Epithelial cell of esophagus (primary cell): Measurements from ENCODE around the gene OAT.

Experiments used
- DNase-seq: peaks from one replicate; pipeline ENCODE4 v3.0.0; 2010; ENCODE audit warnings: low read depth
- H3K4me3 ChIP-seq: 2 replicates; pipeline ENCODE4 v1.5.1; 2011; ENCODE audit warnings: mild to moderate bottlenecking, low read length, control low read depth
- TF ChIP-seq, protein P1 (sequence below): IDR thresholded peaks from 2 replicates; pipeline ENCODE4 v1.5.1; 2011; ENCODE audit warnings: low read depth, mild to moderate bottlenecking, low read length, control low read depth, inconsistent platforms; ENCODE audit not compliant: insufficient read depth; ENCODE audit errors: missing control alignments

Gene OAT

DNA sequence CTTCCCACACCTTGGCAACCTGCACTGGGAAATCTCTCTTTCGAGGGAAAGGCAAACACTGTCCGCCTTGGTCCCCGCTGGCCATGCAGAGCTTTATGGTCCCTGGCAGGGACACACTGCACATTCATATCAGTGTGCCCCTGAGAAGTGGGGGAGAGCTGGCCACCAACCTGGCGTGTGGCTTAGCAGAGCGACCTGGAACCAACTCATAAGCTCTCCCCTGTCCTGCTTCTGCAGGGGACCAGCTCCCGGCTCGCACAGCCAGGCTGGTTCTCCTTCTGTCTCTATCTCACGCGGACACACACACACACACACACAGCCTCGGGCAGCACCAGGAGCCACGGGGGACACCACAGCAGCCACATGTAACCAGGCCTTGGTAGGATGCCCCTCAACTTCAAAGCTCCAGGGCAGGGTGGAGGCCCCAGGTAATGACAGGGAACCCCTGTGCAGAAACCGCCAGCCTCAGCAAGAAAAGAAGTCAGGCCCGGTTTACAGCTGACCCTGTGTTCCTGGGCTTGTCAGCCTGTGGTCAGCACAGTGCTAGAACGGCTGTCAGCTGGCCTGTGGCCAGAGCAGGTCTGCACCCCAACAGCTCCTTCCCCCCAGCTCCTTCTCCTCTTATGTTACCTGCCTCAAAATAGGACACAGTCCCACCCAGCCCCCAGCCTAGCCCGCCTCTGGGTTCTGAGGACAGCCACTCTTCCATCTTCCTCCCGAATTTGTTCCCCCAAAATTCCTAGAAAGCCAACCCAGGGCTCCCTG is 69.3 kb downstream of the OAT start:
- H3K4me3 ChIP-seq: no peak overlapping the region
- TF ChIP-seq, protein P1, sequence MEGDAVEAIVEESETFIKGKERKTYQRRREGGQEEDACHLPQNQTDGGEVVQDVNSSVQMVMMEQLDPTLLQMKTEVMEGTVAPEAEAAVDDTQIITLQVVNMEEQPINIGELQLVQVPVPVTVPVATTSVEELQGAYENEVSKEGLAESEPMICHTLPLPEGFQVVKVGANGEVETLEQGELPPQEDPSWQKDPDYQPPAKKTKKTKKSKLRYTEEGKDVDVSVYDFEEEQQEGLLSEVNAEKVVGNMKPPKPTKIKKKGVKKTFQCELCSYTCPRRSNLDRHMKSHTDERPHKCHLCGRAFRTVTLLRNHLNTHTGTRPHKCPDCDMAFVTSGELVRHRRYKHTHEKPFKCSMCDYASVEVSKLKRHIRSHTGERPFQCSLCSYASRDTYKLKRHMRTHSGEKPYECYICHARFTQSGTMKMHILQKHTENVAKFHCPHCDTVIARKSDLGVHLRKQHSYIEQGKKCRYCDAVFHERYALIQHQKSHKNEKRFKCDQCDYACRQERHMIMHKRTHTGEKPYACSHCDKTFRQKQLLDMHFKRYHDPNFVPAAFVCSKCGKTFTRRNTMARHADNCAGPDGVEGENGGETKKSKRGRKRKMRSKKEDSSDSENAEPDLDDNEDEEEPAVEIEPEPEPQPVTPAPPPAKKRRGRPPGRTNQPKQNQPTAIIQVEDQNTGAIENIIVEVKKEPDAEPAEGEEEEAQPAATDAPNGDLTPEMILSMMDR: no peak

DNA sequence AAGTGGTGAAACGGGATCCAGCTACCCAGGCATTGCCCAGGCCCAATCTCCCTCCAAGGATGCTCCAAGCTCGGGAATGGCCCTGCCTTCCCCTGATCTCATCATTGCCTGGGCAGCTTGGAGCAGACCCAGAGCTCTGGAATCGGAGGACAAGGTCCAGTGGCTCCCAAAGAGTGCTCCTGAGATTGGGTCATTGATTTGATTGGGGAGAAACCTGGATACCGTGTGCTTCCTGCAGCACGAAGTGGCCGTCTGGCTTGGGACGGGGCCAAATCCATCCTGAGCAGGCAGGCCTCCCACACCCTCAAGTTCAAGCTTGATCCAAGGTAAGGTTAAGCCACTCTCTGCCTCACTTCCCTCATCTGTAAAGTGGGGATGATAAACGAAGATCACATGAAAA is 69.9 kb downstream of the OAT start:
- DNase-seq: no peak
- H3K4me3 ChIP-seq: no peak overlapping the region
- TF ChIP-seq, protein P1: no peak

More for the DNA sequence above, 69.3 kb downstream of the OAT start:
- DNase-seq: no peak

DNA sequence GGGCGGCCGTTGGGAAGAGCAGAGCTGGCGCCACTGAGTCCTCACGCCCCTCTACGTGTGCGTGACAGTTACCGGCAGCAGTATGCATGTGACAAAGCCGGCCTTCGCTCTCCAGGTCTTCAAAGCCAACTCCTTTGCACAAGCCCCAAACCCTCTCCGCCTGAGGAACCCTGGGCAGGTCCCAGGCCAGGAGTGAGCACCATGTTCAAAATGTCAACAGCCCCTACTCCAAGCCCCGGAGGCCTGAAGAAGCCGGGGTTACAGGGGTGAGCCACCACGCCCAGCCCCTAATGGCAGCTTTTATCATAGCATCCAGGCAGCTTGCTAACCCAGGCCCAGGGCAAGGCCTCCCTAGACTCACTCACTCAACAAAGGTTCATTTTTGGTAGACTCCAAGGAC is 70.8 kb downstream of the OAT start:
- TF ChIP-seq, protein P1: no peak
- H3K4me3 ChIP-seq: no peak overlapping the region
- no peak for DNase-seq
